GM12891 (cell line): Measurements from ENCODE around the gene TRABD2B.

ENCODE experiments used
- DNase-seq: peaks from one replicate; pipeline ENCODE4 v3.0.0; 2011; ENCODE audit warnings: low spot score; ENCODE audit not compliant: insufficient read length
- FAIRE-seq: peaks from 2 replicates; lab custom pipeline; 2011; peaks lifted over from hg19 to GRCh38; lab: Jason Lieb, UNC
- PAX5 ChIP-seq: IDR thresholded peaks from 2 replicates; pipeline ENCODE4 v1.6.1; 2011; ENCODE audit warnings: low read length, moderate library complexity, mild to moderate bottlenecking; ENCODE audit not compliant: insufficient read depth, severe bottlenecking
- POLR2A ChIP-seq: IDR thresholded peaks from 2 replicates; pipeline ENCODE4 v1.6.1; 2011; ENCODE audit warnings: low read depth, low read length, control low read depth
- POLR2AphosphoS5 ChIP-seq: IDR thresholded peaks from 2 replicates; pipeline ENCODE4 v1.6.1; 2011; ENCODE audit warnings: low read depth, low read length, control low read depth
- POU2F2 ChIP-seq: IDR thresholded peaks from 2 replicates; pipeline ENCODE4 v1.6.1; 2011; ENCODE audit warnings: low read depth, mild to moderate bottlenecking, control low read depth, low read length, moderate library complexity
- SPI1 ChIP-seq: IDR thresholded peaks from 2 replicates; pipeline ENCODE4 v1.6.1; 2011; ENCODE audit warnings: low read depth, low read length, control low read depth
- TAF1 ChIP-seq: IDR thresholded peaks from 2 replicates; pipeline ENCODE4 v1.6.1; 2011; ENCODE audit warnings: low read depth, low read length, control low read depth

The TRABD2B gene

GRCh38 chr1:48033495-48034045, 36.4 kb upstream of the TRABD2B start:
- TF ChIP-seq POU2F2 (no peak), PAX5 (no peak), POLR2AphosphoS5 (no peak), SPI1 (no peak), TAF1 (no peak), POLR2A (no peak)
- no peak for FAIRE-seq
- DNase-seq: no peak

- no peak for DNase-seq
- no peak for FAIRE-seq
- no peak for TF ChIP-seq SPI1
- TF ChIP-seq TAF1: no peak
- no peak for TF ChIP-seq POLR2A
- no peak for TF ChIP-seq POLR2AphosphoS5
- TF ChIP-seq PAX5: no peak
- no peak for TF ChIP-seq POU2F2
These were observed 34.5 kb upstream of the TRABD2B start for GRCh38 chr1:48031676-48032075.

- FAIRE-seq: no peak
- TF ChIP-seq SPI1 (no peak), POU2F2 (no peak), POLR2A (no peak), TAF1 (no peak), PAX5 (no peak), POLR2AphosphoS5 (no peak)
- DNase-seq: no peak
These were observed 33.6 kb upstream of the TRABD2B start for GRCh38 chr1:48030696-48031365.

GRCh38 chr1:48030211-48030610, 33.0 kb upstream of the TRABD2B start:
- FAIRE-seq (no peak), DNase-seq (no peak)
- no peak for TF ChIP-seq POU2F2
- no peak for TF ChIP-seq SPI1
- TF ChIP-seq POLR2A: no peak

- TF ChIP-seq POLR2AphosphoS5 (no peak), PAX5 (no peak), SPI1 (no peak), POU2F2 (no peak), TAF1 (no peak), POLR2A (no peak)
- FAIRE-seq: no peak
- no peak for DNase-seq
These were observed 31.3 kb upstream of the TRABD2B start for GRCh38 chr1:48028218-48029069.

- TF ChIP-seq POLR2A: no peak
- no peak for TF ChIP-seq POLR2AphosphoS5
- no peak for TF ChIP-seq TAF1
- no peak for TF ChIP-seq SPI1
- no peak for TF ChIP-seq POU2F2
- no peak for TF ChIP-seq PAX5
- FAIRE-seq (no peak), DNase-seq (no peak)
These were observed 30.3 kb upstream of the TRABD2B start for GRCh38 chr1:48027533-48027835.

- TF ChIP-seq POU2F2 (no peak), TAF1 (no peak), SPI1 (no peak), PAX5 (no peak), POLR2AphosphoS5 (no peak)
- FAIRE-seq: no peak
- DNase-seq: no peak
These were observed 29.7 kb upstream of the TRABD2B start for GRCh38 chr1:48026701-48027532.

GRCh38 chr1:48026275-48026674, 29.1 kb upstream of the TRABD2B start:
- DNase-seq (no peak), FAIRE-seq (no peak)
- TF ChIP-seq POLR2A (no peak), SPI1 (no peak), POU2F2 (no peak), TAF1 (no peak), PAX5 (no peak), POLR2AphosphoS5 (no peak)

- TF ChIP-seq POLR2AphosphoS5: no peak
- TF ChIP-seq TAF1: no peak
- TF ChIP-seq POU2F2: no peak
- no peak for TF ChIP-seq POLR2A
- TF ChIP-seq PAX5: no peak
- no peak for TF ChIP-seq SPI1
- FAIRE-seq (no peak), DNase-seq (no peak)
These were observed 27.9 kb upstream of the TRABD2B start for GRCh38 chr1:48025076-48025475.
